K562 (cell line): ENCODE measurements around the gene ETS2. TPM values are rescaled to one million over a fixed set of nuclear protein-coding genes. Genes with fewer than 3 reads are reported as not detected.

ENCODE experiments used
- ATF1 ChIP-seq, 2 experiments: fragments of 450-650 bp in 1 of 2; IDR thresholded peaks; 2 replicates each; pipeline ENCODE4 v1.6.1; 2016; ENCODE audit warnings: missing compliant biosample characterization in 1 of 2, missing genetic modification characterization in 1 of 2
- CEBPG ChIP-seq, 3 experiments: fragments of 200-800 bp in 1 of 3; sonication (Bioruptor generic) in 1 of 3; sonication (generic) in 1 of 3; formaldehyde crosslinking in 1 of 3; IDR thresholded peaks in 2 of 3; conservative IDR thresholded peaks in 1 of 3; 2 replicates each; pipeline versions ENCODE4 v1.6.1 to v1.8.0; 2016 to 2022; ENCODE audit warnings: missing compliant biosample characterization in 2 of 3, missing genetic modification characterization in 2 of 3, mild to moderate bottlenecking in 1 of 3, missing genetic modification reagents in 1 of 3
- ETS2 ChIP-seq: IDR thresholded peaks from 2 replicates; pipeline ENCODE4 v1.6.1; 2016; ENCODE audit warnings: borderline replicate concordance, missing genetic modification characterization, mild to moderate bottlenecking, moderate library complexity, missing compliant biosample characterization; ENCODE audit not compliant: poor library complexity, severe bottlenecking
- ETV1 ChIP-seq: fragments of 450-650 bp; conservative IDR thresholded peaks from 2 replicates; pipeline ENCODE4 v1.6.1; 2016; ENCODE audit warnings: missing genetic modification characterization, control low read depth, low read depth, missing compliant biosample characterization
- GATAD2B ChIP-seq: fragments of 450-650 bp; IDR thresholded peaks from 2 replicates; pipeline ENCODE4 v1.6.1; 2017; ENCODE audit warnings: mild to moderate bottlenecking, borderline replicate concordance
- KDM5B ChIP-seq: fragments of 200-600 bp; sonication (generic); IDR thresholded peaks from 2 replicates; pipeline ENCODE4 v1.6.1; 2012; ENCODE audit warnings: low read depth, mild to moderate bottlenecking, moderate library complexity, low read length, control low read depth, inconsistent platforms; ENCODE audit not compliant: insufficient replicate concordance
- MBD1 ChIP-seq: fragments of 250-450 bp; sonication (Bioruptor Pico); IDR thresholded peaks from 2 replicates; pipeline ENCODE4 v1.8.0; 2022; ENCODE audit warnings: inconsistent platforms
- RNF2 ChIP-seq: sonication (generic); IDR thresholded peaks from 2 replicates; pipeline ENCODE4 v1.6.1; 2016
- TRIM28 ChIP-seq: fragments of 450-650 bp; IDR thresholded peaks from 2 replicates; pipeline ENCODE4 v1.6.1; 2017
- ZBTB40 ChIP-seq, 2 experiments: fragments of 450-650 bp in 1 of 2; sonication (generic) in 1 of 2; formaldehyde crosslinking in 1 of 2; IDR thresholded peaks; 2 replicates each; pipeline versions ENCODE4 v1.7.1 to v1.9.0; 2016 to 2022; ENCODE audit warnings: inconsistent platforms in 1 of 2, mild to moderate bottlenecking in 1 of 2, missing genetic modification reagents in 1 of 2
- ZNF586 ChIP-seq: fragments of 450-650 bp; formaldehyde crosslinking; conservative IDR thresholded peaks from 2 replicates; pipeline ENCODE4 v1.4.0; 2020; ENCODE audit warnings: mild to moderate bottlenecking, moderate library complexity
- ZNF699 ChIP-seq: fragments of 250-450 bp; sonication (Bioruptor Pico); IDR thresholded peaks from 2 replicates; pipeline ENCODE4 v1.8.0; 2021; ENCODE audit warnings: mild to moderate bottlenecking, moderate library complexity; ENCODE audit not compliant: insufficient replicate concordance
- polyA plus RNA-seq, 8 experiments: library from polyadenylated mRNA; depleted of rRNA in 4 of 8; stranded (reverse) in 5 of 8; unstranded in 3 of 8; fragments of >200 nt; fragmentation: Nextera tagmentation in 2 of 8; fragmentation: Illumina TruSeq in 1 of 8; extraction: Ambion mirVana in 2 of 8; extraction: Trizol in 1 of 8; gene quantifications; 2 replicates each; pipeline versions ENCODE4 v1.2.1 to v1.2.3, GENCODE V29; 2011 to 2014; ENCODE audit warnings: inconsistent platforms in 1 of 8, missing spikeins in 1 of 8
- total RNA-seq, 7 experiments: library from RNA; depleted of rRNA in 6 of 7; stranded (reverse); fragments of >200 nt in 6 of 7; fragmentation: Illumina TruSeq in 2 of 7; extraction: Trizol in 2 of 7; gene quantifications; 2 replicates each; pipeline versions ENCODE4 v1.2.1 to v1.2.3, GENCODE V29; 2011 to 2021; ENCODE audit warnings: low replicate concordance in 1 of 7
- TF ChIP-seq, protein P1 (sequence below): sonication (generic); formaldehyde crosslinking; IDR thresholded peaks from 2 replicates; pipeline ENCODE4 v1.8.0; 2022; ENCODE audit warnings: missing genetic modification reagents, mild to moderate bottlenecking, moderate library complexity, borderline replicate concordance
- TF ChIP-seq, protein P2 (sequence below): sonication (generic); formaldehyde crosslinking; IDR thresholded peaks from 2 replicates; pipeline ENCODE4 v1.8.0; 2022; ENCODE audit warnings: mild to moderate bottlenecking, missing genetic modification reagents

ETS2 gene
- total and polyA plus RNA-seq, 9 of the 15 experiments (the other 6 are each of a cell fraction or from before 2014, with no cell fraction given) = 1.7 to 24.4 (median 12.2) TPM

- 0 out of 2 replicates have a peak, but pooled peaks have one; percentile 8 for TF ChIP-seq RNF2
- 0 out of 2 replicates have a peak, but pooled peaks have one; percentile 19 for TF ChIP-seq GATAD2B
- no peak for TF ChIP-seq MBD1 (CRISPR knock-in tag)
- TF ChIP-seq, protein P1, sequence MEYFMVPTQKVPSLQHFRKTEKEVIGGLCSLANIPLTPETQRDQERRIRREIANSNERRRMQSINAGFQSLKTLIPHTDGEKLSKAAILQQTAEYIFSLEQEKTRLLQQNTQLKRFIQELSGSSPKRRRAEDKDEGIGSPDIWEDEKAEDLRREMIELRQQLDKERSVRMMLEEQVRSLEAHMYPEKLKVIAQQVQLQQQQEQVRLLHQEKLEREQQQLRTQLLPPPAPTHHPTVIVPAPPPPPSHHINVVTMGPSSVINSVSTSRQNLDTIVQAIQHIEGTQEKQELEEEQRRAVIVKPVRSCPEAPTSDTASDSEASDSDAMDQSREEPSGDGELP (CRISPR knock-in tag) = no peak
- TF ChIP-seq ETS2 = no peak
- peak; percentile 54; the same call in 1 of the 2 replicates for TF ChIP-seq ETV1 (tag)
- TF ChIP-seq TRIM28 = no peak
- TF ChIP-seq ZNF699 (CRISPR knock-in tag) = no peak
- TF ChIP-seq KDM5B = no peak
- TF ChIP-seq ZBTB40 (IDR thresholded peaks at IDR 0.05) = no peak
- no peak for TF ChIP-seq ZBTB40 (CRISPR knock-in tag; IDR thresholded peaks at IDR 0.05)
- TF ChIP-seq ZNF586 (CRISPR knock-in tag) = no peak
- no peak for TF ChIP-seq CEBPG (CRISPR knock-in tag; IDR thresholded peaks at IDR 0.05)
- TF ChIP-seq CEBPG (tag; conservative IDR thresholded peaks at IDR 0.05 in 1 of 2, IDR thresholded peaks at IDR 0.05 in 1 of 2) = no peak
- TF ChIP-seq, protein P2, sequence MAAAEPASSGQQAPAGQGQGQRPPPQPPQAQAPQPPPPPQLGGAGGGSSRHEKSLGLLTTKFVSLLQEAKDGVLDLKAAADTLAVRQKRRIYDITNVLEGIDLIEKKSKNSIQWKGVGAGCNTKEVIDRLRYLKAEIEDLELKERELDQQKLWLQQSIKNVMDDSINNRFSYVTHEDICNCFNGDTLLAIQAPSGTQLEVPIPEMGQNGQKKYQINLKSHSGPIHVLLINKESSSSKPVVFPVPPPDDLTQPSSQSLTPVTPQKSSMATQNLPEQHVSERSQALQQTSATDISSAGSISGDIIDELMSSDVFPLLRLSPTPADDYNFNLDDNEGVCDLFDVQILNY (CRISPR knock-in tag) = no peak
- no peak for TF ChIP-seq ATF1 (CRISPR knock-in tag; IDR thresholded peaks at IDR 0.05)
- TF ChIP-seq ATF1 (tag; IDR thresholded peaks at IDR 0.05) = no peak
These were observed 44.0 kb downstream of the ETS2 start (continued) for GRCh38 chr21:38849776-38850175.
